BJ (cell line): Measurements from ENCODE around the gene PAIP1. TPM values are rescaled to one million over a fixed set of nuclear protein-coding genes. Genes with fewer than 3 reads are reported as not detected.

Experiments used
- CTCF ChIA-PET: fragments of 350-600 bp; formaldehyde crosslinking; extraction: SDS; loops from one replicate; lab custom pipeline; 2021; ENCODE audit warnings: antibody characterized with exemption, inconsistent platforms; lab: Yijun Ruan, JAX
- POLR2A ChIA-PET: fragments of 300-600 bp; sonication (Branson Sonifier 250); formaldehyde crosslinking; extraction: SDS; loops from one replicate; lab custom pipeline; 2021; ENCODE audit warnings: antibody characterized with exemption; lab: Charles Lee
- DNase-seq: peaks from one replicate; pipeline ENCODE4 v3.0.0-alpha.2; 2011; ENCODE audit warnings: low read depth
- H3K27me3 ChIP-seq: 2 replicates; pipeline ENCODE4 v1.6.0; 2011; ENCODE audit warnings: low read length; ENCODE audit not compliant: control insufficient read depth, insufficient read depth
- H3K36me3 ChIP-seq: 2 replicates; pipeline ENCODE4 v1.5.1; 2011; ENCODE audit warnings: low read length; ENCODE audit not compliant: control insufficient read depth, insufficient read depth
- H3K4me3 ChIP-seq: 2 replicates; pipeline ENCODE4 v1.5.1; 2011; ENCODE audit warnings: low read depth, mild to moderate bottlenecking, control low read depth, low read length
- polyA plus RNA-seq: library from polyadenylated mRNA; depleted of rRNA; stranded (reverse); fragments of >200 nt; gene quantifications from 2 replicates; pipeline ENCODE4 v1.2.3, GENCODE V29; 2011
- TF ChIP-seq, protein P1 (sequence below): IDR thresholded peaks from 2 replicates; pipeline ENCODE4 v1.5.1; 2011; ENCODE audit warnings: low read depth, mild to moderate bottlenecking, control low read depth, inconsistent platforms, low read length, moderate library complexity; ENCODE audit not compliant: insufficient read depth

Gene PAIP1
- polyA plus RNA-seq, 1 experiment, result 71.8 TPM

DNA sequence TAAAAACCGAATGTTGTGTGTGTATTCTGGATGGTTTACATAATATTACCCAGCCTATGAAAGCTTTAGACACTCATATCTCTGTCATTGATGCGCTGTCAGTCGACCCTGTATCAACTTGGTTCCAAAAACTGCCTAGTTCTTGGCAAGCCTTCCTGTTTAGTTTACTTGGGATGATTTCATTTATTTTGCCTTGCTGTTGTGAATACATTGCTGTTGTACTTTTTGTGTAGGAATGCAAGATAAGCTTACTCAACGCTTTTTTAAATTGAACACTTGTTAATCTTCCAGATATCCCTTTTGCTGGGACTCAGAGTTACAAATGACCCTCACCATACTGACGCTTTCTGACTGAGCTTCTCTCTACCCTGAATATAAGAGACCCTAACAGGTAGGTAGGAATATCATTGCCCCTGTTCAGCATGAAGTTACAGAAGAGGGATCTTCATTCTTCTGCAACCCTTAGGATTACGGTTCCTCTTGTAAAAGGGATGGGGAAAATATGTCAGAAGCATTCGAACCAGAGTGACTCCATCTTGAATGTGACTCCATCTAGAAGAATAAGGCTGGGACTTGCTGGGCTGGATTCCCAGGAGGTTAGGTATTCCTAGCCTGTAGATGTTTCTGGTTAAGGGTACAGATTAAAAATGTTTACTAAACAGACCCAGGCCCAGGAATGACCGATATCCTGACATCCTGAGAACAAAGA lies 13.7 kb upstream of the PAIP1 start:
- POLR2A ChIA-PET, result no interaction called here
- TF ChIP-seq, protein P1, sequence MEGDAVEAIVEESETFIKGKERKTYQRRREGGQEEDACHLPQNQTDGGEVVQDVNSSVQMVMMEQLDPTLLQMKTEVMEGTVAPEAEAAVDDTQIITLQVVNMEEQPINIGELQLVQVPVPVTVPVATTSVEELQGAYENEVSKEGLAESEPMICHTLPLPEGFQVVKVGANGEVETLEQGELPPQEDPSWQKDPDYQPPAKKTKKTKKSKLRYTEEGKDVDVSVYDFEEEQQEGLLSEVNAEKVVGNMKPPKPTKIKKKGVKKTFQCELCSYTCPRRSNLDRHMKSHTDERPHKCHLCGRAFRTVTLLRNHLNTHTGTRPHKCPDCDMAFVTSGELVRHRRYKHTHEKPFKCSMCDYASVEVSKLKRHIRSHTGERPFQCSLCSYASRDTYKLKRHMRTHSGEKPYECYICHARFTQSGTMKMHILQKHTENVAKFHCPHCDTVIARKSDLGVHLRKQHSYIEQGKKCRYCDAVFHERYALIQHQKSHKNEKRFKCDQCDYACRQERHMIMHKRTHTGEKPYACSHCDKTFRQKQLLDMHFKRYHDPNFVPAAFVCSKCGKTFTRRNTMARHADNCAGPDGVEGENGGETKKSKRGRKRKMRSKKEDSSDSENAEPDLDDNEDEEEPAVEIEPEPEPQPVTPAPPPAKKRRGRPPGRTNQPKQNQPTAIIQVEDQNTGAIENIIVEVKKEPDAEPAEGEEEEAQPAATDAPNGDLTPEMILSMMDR, result no peak
- CTCF ChIA-PET, result no interaction called here
- no peaks in the 10 kb centered on the region for H3K36me3 ChIP-seq
- H3K4me3 ChIP-seq, result no peak overlapping the region
- DNase-seq, result no peak
- H3K27me3 ChIP-seq, result no peaks in the 10 kb centered on the region

DNA sequence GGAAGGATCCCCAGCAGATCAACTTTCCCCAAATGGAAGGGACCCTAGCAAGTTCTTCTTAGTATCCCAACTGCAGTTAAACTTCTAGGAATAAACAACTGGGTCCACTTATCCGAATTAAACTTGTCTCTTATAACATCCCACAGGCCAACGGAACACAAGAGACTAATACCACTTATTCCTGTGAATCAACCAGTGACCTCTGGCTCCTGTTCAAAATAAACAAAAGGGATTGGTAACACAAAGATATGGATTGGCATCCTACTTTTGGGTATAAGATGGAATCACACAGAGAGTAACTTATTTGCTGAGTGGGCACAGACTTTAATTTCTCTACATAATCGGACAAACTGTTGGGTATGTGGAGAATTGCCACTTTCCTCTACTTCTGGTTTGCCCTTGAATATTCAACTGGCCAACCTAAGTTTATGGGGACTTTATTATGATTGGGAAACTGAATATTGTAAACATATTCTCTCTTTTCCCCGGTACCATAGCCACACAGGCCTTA lies 12.4 kb upstream of the PAIP1 start:
- Histone ChIP-seq H3K4me3 (no peak overlapping the region), H3K27me3 (no peaks in the 10 kb centered on the region), H3K36me3 (no peaks in the 10 kb centered on the region)
- CTCF ChIA-PET, result no interaction called here
- no peak for DNase-seq
- TF ChIP-seq, protein P1, result no peak
- POLR2A ChIA-PET, result no interaction called here

DNA sequence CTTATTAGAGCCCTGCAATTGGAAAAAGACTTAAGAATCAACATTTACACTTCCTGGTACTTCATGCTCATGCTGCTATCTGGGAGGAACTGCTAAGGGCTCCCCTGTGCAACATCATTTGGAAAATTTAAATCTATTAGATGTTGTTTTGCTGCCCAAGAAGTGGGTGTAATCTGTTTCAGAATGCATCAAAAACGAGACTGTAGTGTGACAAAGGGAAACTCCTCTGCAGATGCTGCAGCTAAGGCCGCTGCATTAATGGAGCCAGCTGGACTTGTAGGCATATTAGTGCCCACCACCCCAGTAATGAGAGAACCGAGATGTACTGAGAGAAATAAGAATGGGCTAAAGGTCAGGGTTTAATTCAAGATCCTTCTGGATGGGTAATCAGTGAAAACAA lies 11.1 kb upstream of the PAIP1 start:
- no peaks in the 10 kb centered on the region for H3K36me3 ChIP-seq
- TF ChIP-seq, protein P1, result no peak
- DNase-seq, result no peak
- ChIA-PET CTCF (no interaction called here), POLR2A (no interaction called here)
- no peaks in the 10 kb centered on the region for H3K27me3 ChIP-seq
- H3K4me3 ChIP-seq, result no peak overlapping the region

DNA sequence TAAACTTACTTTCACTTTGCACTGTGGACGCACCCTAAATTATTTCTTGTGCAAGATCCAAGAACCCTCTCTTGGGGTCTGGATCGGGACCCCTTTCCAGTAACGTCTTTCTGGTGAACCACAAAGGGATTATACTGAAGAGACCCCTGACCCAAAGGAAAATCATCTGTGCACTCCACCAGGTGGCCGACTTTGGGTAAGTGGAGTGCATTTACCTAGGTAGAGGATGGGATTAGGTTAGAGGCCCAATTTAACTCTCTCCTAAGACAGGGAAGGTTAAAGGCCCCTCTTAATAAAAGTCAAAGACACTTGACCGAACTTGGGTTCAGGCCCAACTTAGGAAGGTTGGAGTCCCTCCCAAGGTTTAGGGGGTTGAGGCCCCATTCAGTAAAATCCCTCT lies 8.2 kb upstream of the PAIP1 start:
- CTCF ChIA-PET, result interaction anchor here (0.6 to 1.2 kb wide), 2 partner anchors 9 to 45 kb away, joined by 3 read pairs; no protein-coding TSS in a partner anchor
- H3K4me3 ChIP-seq, result no peak overlapping the region
- POLR2A ChIA-PET, result no interaction called here
- H3K36me3 ChIP-seq, result no peaks in the 10 kb centered on the region
- DNase-seq, result no peak
- TF ChIP-seq, protein P1, result no peak
- no peaks in the 10 kb centered on the region for H3K27me3 ChIP-seq

DNA sequence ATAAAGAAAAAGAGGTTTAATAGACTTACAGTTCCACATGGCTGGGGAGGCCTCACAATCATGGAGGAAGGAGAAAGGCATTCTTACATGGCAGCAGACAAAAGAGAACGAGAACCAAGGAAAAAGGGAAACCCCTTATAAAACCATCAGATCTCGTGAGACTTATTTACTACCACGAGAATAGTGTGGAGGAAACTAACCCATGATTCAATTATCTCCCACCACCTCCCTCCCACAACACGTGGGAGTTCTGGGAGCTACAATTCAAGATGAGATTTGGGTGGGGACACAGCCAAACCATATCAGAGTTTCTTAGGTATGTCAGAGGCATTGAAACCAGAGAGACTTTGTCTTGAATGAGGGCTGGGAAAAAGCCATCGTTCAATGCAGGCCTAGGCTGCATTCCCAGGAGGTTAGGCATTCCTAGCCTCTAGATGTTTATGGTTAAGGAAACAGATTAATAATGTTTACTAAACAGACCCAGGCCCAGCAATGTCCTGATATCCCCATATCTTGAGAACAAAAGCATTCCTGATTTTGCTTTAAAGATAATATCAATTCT lies 7.5 kb upstream of the PAIP1 start:
- DNase-seq, result no peak
- TF ChIP-seq, protein P1, result no peak
- Histone ChIP-seq H3K4me3 (no peak overlapping the region), H3K36me3 (no peaks in the 10 kb centered on the region), H3K27me3 (no peaks in the 10 kb centered on the region)
- CTCF ChIA-PET, result interaction anchor here (1.2 kb wide), 1 partner anchor 10 kb away, joined by 3 read pairs; no protein-coding TSS in a partner anchor
- POLR2A ChIA-PET, result no interaction called here
